ENCODE data around the gene TATDN2. TPM values are rescaled to one million over a fixed set of nuclear protein-coding genes. Genes with fewer than 3 reads are reported as not detected.

The TATDN2 gene
- total and polyA plus RNA-seq, 2 experiments from 2014 or later = 4.8 to 19.1 TPM

GRCh38 chr3:10310578-10310977 lies 62.3 kb downstream of the TATDN2 start:
- H3K4me2 ChIP-seq = no peak overlapping the region
- H3K79me2 ChIP-seq (replicated peaks; ENCODE audit: insufficient read depth) = no peaks in the 10 kb centered on the region
- peak overlapping the region; percentile 83; the same call in 1 of the 2 replicates for H3K27ac Mint-ChIP-seq
- peaks cover 22% of the 10 kb centered on the region for H4K20me1 ChIP-seq (replicated peaks; ENCODE audit: insufficient read depth)
- peaks cover 84% of the 10 kb centered on the region for H3K36me3 Mint-ChIP-seq (ENCODE audit: low read depth)
- no peaks in the 10 kb centered on the region for H3K9me2 ChIP-seq (ENCODE audit: insufficient read depth)
- 0 out of 2 replicates have a peak overlapping the region, but pooled peaks have one; percentile 45 for H3K27ac ChIP-seq (ENCODE audit: low read depth)
- no peaks in the 10 kb centered on the region for H3K27me3 ChIP-seq (ENCODE audit: insufficient read depth)
- H3K36me3 ChIP-seq (ENCODE audit: insufficient read depth) = peaks cover 40% of the 10 kb centered on the region
- no peak for ATAC-seq
- TF ChIP-seq JUNB (IDR thresholded peaks at IDR 0.05; ENCODE audit: unreplicated experiment) = no peak
- no peak for TF ChIP-seq ZNF114 (CRISPR knock-in tag; IDR thresholded peaks at IDR 0.05)
- H3F3A ChIP-seq (replicated peaks; ENCODE audit: low read depth) = no peaks in the 10 kb centered on the region
- H3K4me1 ChIP-seq (ENCODE audit: insufficient read depth) = no peaks in the 10 kb centered on the region
- H3K9me3 Mint-ChIP-seq = no peaks in the 10 kb centered on the region; the same call in 2 of the 3 replicates
- H3K27me3 Mint-ChIP-seq (ENCODE audit: insufficient read depth, low read depth, poor library complexity) = peaks cover 5% of the 10 kb centered on the region
- peaks cover 3% of the 10 kb centered on the region; the same call in 1 of the 3 replicates for H3K4me1 Mint-ChIP-seq
- DNase-seq (ENCODE audit: low spot score) = no peak
- no peak overlapping the region for H3K4me3 ChIP-seq
- no peak overlapping the region for H3K4me3 Mint-ChIP-seq
- no peak overlapping the region for H2AFZ ChIP-seq

- Mint-ChIP-seq H3K36me3 (ENCODE audit: low read depth) (peaks cover 83% of the 10 kb centered on the region), H3K4me3 (no peak overlapping the region), H3K9me3 (no peaks in the 10 kb centered on the region; the same call in 2 of the 3 replicates), H3K27ac (peak overlapping the region; percentile 28; the same call in 1 of the 2 replicates), H3K4me1 (peaks cover 3% of the 10 kb centered on the region; the same call in 1 of the 3 replicates), H3K27me3 (ENCODE audit: insufficient read depth, low read depth, poor library complexity) (peaks cover 5% of the 10 kb centered on the region)
- DNase-seq (ENCODE audit: low spot score) (no peak), ATAC-seq (no peak)
- Histone ChIP-seq H3K27ac (ENCODE audit: low read depth) (no peak overlapping the region), H3K4me2 (no peak overlapping the region), H3K79me2 (replicated peaks; ENCODE audit: insufficient read depth) (no peaks in the 10 kb centered on the region), H4K20me1 (replicated peaks; ENCODE audit: insufficient read depth) (peaks cover 23% of the 10 kb centered on the region; the same call in 1 of the 2 replicates), H3K4me3 (no peak overlapping the region), H3K9me2 (ENCODE audit: insufficient read depth) (no peaks in the 10 kb centered on the region), H3K36me3 (ENCODE audit: insufficient read depth) (peaks cover 32% of the 10 kb centered on the region), H3K27me3 (ENCODE audit: insufficient read depth) (no peaks in the 10 kb centered on the region), H2AFZ (no peak overlapping the region), H3K4me1 (ENCODE audit: insufficient read depth) (no peaks in the 10 kb centered on the region), H3F3A (replicated peaks; ENCODE audit: low read depth) (no peaks in the 10 kb centered on the region)
- TF ChIP-seq POLR2AphosphoS5 (IDR thresholded peaks at IDR 0.05; ENCODE audit: low read depth) (no peak), ETS1 (IDR thresholded peaks at IDR 0.05) (no peak), CREB1 (CRISPR knock-in tag; IDR thresholded peaks at IDR 0.05; ENCODE audit: low read depth) (no peak), ZNF462 (CRISPR knock-in tag; IDR thresholded peaks at IDR 0.05) (no peak), ZNF114 (CRISPR knock-in tag; IDR thresholded peaks at IDR 0.05) (no peak), EZH2 (IDR thresholded peaks at IDR 0.05; ENCODE audit: low read depth, unreplicated experiment) (no peak), STAT1 (IDR thresholded peaks at IDR 0.05; ENCODE audit: unreplicated experiment) (no peak), ZNF331 (CRISPR knock-in tag; IDR thresholded peaks at IDR 0.05; ENCODE audit: low read depth) (no peak), JUNB (IDR thresholded peaks at IDR 0.05; ENCODE audit: unreplicated experiment) (no peak), CTCF (conservative IDR thresholded peaks at IDR 0.05; ENCODE audit: low read depth in 2 of 2) (no peak)
Measured at GRCh38 chr3:10311710-10312109, 63.5 kb downstream of the TATDN2 start.

All from GM23338 (cell line).